Spleen (tissue), 7 donors: Measurements from ENCODE around the gene RPS14.

Experiments
- POLR2A ChIP-seq, 3 donors: fragments of 450-650 bp; IDR thresholded peaks; one replicate each; pipeline ENCODE4 v1.5.1; 2017; ENCODE audit warnings: antibody characterized with exemption in 3 of 3, mild to moderate bottlenecking in 1 of 3
- POLR2AphosphoS5 ChIP-seq, 3 donors: sonication (generic); formaldehyde crosslinking; IDR thresholded peaks; one replicate each; pipeline ENCODE4 v1.5.1; 2017; ENCODE audit warnings: antibody characterized with exemption in 3 of 3
- TF ChIP-seq, protein P1 (sequence below), 11 experiments: fragments of 200-600 bp in 7 of 11; fragments of 450-650 bp in 4 of 11; sonication (generic) in 4 of 11; IDR thresholded peaks in 8 of 11; conservative IDR thresholded peaks in 3 of 11; 1 replicate in 7 of 11; 2 replicates in 4 of 11; pipeline versions ENCODE4 v1.4.0 to v1.8.0; 2016 to 2021; ENCODE audit warnings: antibody characterized with exemption in 11 of 11, inconsistent platforms in 4 of 11, mild to moderate bottlenecking in 1 of 11
- donor health status: DM: no; HTN: no; CAD: no; lungs with moderate emphysema.
- donor health status: DM: no; HTN: no; CAD: no.
- donor health status: DM: no; HTN: no; CAD: no.

DNA sequence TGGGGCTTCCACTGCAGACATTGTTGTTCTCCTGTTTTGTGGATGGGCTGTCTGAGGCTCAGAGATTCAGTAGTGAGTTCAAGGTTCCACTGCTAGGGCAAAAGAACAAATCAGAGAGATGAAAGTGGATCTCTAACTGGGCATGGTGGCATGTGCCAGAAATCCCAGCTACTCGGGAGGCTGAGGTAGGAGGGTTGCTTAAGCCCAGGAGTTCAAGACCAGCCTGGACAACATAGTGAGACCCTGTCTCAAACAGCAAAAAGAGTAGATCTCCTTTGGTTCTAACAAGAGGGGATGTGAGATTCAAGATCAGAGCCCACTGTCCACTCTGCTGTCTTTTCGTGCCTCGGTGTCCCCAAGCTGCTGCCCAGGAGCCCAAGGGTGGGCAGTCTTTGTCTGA, 46.6 kb upstream of the RPS14 start:
- no peak for TF ChIP-seq POLR2A (IDR thresholded peaks at IDR 0.05)
- TF ChIP-seq, protein P1, sequence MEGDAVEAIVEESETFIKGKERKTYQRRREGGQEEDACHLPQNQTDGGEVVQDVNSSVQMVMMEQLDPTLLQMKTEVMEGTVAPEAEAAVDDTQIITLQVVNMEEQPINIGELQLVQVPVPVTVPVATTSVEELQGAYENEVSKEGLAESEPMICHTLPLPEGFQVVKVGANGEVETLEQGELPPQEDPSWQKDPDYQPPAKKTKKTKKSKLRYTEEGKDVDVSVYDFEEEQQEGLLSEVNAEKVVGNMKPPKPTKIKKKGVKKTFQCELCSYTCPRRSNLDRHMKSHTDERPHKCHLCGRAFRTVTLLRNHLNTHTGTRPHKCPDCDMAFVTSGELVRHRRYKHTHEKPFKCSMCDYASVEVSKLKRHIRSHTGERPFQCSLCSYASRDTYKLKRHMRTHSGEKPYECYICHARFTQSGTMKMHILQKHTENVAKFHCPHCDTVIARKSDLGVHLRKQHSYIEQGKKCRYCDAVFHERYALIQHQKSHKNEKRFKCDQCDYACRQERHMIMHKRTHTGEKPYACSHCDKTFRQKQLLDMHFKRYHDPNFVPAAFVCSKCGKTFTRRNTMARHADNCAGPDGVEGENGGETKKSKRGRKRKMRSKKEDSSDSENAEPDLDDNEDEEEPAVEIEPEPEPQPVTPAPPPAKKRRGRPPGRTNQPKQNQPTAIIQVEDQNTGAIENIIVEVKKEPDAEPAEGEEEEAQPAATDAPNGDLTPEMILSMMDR (IDR thresholded peaks at IDR 0.05 in 8 of 11, conservative IDR thresholded peaks at IDR 0.05 in 3 of 11) = no peak
- no peak for TF ChIP-seq POLR2AphosphoS5 (IDR thresholded peaks at IDR 0.05)
